Activated CD4-positive, alpha-beta T cell treated with anti-CD3 and anti-CD28 coated beads, Interleukin-2, amount 50 U/mL, for 24 hours (primary cell): Measurements from ENCODE around the gene VCAN.

Experiments
- DNase-seq, 2 donors: peaks; one replicate each; pipeline ENCODE4 v3.0.0-alpha.2; 2020; ENCODE audit warnings: low read depth in 1 of 2, low spot score in 1 of 2

VCAN gene

GRCh38 chr5:83528439-83528769, 56.9 kb downstream of the VCAN start:
- no peak for DNase-seq

GRCh38 chr5:83530193-83530592, 58.6 kb downstream of the VCAN start:
- no peak for DNase-seq

GRCh38 chr5:83531661-83532060, 60.1 kb downstream of the VCAN start:
- no peak for DNase-seq

- no peak for DNase-seq
Measured at GRCh38 chr5:83538786-83539462, 67.4 kb downstream of the VCAN start.

- DNase-seq = no peak
Measured at GRCh38 chr5:83539463-83539790, 67.9 kb downstream of the VCAN start.

GRCh38 chr5:83540105-83540504, 68.6 kb downstream of the VCAN start:
- no peak for DNase-seq

- no peak for DNase-seq
Measured at GRCh38 chr5:83540783-83541182, 69.2 kb downstream of the VCAN start.

- DNase-seq = no peak
Measured at GRCh38 chr5:83542839-83543238, 71.3 kb downstream of the VCAN start.

- DNase-seq = no peak
Measured at GRCh38 chr5:83543898-83544297, 72.4 kb downstream of the VCAN start.

- no peak for DNase-seq
Measured at GRCh38 chr5:83547161-83547560, 75.6 kb downstream of the VCAN start.

GRCh38 chr5:83547889-83548288, 76.3 kb downstream of the VCAN start:
- DNase-seq = no peak

- DNase-seq = no peak
Measured at GRCh38 chr5:83548581-83548980, 77.0 kb downstream of the VCAN start.

- no peak for DNase-seq
Measured at GRCh38 chr5:83549076-83549475, 77.5 kb downstream of the VCAN start.

- no peak for DNase-seq
Measured at GRCh38 chr5:83549674-83550073, 78.1 kb downstream of the VCAN start.

- DNase-seq = no peak
Measured at GRCh38 chr5:83551821-83552220, 80.3 kb downstream of the VCAN start.

GRCh38 chr5:83552275-83552674, 80.7 kb downstream of the VCAN start:
- no peak for DNase-seq

GRCh38 chr5:83553000-83553486, 81.5 kb downstream of the VCAN start:
- DNase-seq = no peak

- DNase-seq = no peak
Measured at GRCh38 chr5:83554133-83554532, 82.6 kb downstream of the VCAN start.

GRCh38 chr5:83554686-83555085, 83.1 kb downstream of the VCAN start:
- no peak for DNase-seq

- DNase-seq = no peak
Measured at GRCh38 chr5:83555263-83555662, 83.7 kb downstream of the VCAN start.

- DNase-seq = no peak
Measured at GRCh38 chr5:83556190-83556589, 84.6 kb downstream of the VCAN start.

- DNase-seq = no peak
Measured at GRCh38 chr5:83559118-83559785, 87.7 kb downstream of the VCAN start.

GRCh38 chr5:83562071-83562606, 90.6 kb downstream of the VCAN start:
- DNase-seq = no peak
